Peyer's patch (tissue), 4 donors: ENCODE data around the gene ENG.

Experiments used
- POLR2A ChIP-seq, 2 donors: fragments of 450-650 bp; IDR thresholded peaks; one replicate each; pipeline ENCODE4 v1.5.1; 2017; ENCODE audit warnings: antibody characterized with exemption in 2 of 2, mild to moderate bottlenecking in 2 of 2, moderate library complexity in 2 of 2
- TF ChIP-seq, protein P1 (sequence below), 6 experiments: fragments of 450-650 bp in 4 of 6; fragments of 200-600 bp in 2 of 6; sonication (generic) in 1 of 6; IDR thresholded peaks; one replicate each; pipeline ENCODE4 v1.5.1; 2017 to 2019; ENCODE audit warnings: antibody characterized with exemption in 6 of 6, mild to moderate bottlenecking in 3 of 6, moderate library complexity in 1 of 6

DNA sequence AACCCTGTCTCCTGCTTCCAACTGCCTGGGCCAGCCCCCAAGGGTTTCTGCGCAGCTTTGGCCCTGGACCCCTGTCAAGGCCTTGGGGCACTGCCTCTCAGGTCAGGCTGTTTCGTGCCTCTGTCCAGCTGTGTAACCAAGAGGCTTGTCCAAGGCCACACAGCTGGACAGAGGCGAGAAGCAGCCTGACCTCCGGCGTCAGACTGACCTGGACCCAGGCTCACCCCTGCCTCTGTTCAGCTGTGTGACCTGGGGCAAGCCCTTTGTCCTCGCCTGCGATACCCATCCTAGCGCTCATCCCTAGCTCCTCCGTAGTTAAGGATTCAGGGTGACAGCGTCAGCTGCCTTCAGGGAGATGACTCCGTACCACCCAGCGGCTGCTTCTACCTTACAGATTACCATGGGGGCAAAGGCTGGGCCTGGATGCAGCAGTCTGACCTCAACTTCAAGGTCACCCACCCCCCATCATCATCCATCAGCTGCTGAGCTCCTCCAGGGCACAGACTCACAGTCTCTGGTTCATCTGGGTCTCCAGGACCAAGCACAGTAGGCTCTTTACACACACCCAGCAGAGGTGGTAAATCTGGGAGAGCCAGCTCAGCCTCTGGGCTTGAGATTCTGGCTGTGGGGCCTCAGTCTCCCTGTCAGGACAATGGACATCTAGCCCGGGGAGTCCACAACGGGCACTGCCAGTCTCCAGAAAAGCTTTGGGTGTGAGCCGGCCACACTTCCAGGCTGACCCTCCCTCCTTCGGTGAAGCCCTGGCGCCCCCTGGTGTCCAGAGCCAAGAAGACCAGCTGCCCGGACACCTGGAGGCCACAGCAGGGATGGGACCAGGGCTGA is 15.1 kb upstream of the ENG start:
- TF ChIP-seq, protein P1, sequence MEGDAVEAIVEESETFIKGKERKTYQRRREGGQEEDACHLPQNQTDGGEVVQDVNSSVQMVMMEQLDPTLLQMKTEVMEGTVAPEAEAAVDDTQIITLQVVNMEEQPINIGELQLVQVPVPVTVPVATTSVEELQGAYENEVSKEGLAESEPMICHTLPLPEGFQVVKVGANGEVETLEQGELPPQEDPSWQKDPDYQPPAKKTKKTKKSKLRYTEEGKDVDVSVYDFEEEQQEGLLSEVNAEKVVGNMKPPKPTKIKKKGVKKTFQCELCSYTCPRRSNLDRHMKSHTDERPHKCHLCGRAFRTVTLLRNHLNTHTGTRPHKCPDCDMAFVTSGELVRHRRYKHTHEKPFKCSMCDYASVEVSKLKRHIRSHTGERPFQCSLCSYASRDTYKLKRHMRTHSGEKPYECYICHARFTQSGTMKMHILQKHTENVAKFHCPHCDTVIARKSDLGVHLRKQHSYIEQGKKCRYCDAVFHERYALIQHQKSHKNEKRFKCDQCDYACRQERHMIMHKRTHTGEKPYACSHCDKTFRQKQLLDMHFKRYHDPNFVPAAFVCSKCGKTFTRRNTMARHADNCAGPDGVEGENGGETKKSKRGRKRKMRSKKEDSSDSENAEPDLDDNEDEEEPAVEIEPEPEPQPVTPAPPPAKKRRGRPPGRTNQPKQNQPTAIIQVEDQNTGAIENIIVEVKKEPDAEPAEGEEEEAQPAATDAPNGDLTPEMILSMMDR (IDR thresholded peaks at IDR 0.05), result peak; percentile 82 to 99 (median 98)
- no peak for TF ChIP-seq POLR2A (IDR thresholded peaks at IDR 0.05)
